PC-9 (cell line): ENCODE results near the gene RBMS2. TPM values are rescaled to one million over a fixed set of nuclear protein-coding genes. Genes with fewer than 3 reads are reported as not detected.

ENCODE experiments used
- BruUV-seq: library from RNA; stranded (reverse); fragments of 400-500 nt; replicated peaks from 2 replicates; lab custom pipeline; 2021; lab: Mats Ljungman, UMichigan
- CTCF ChIA-PET: fragments of 300-600 bp; sonication (Branson Sonifier 250); formaldehyde crosslinking; loops from one replicate; lab custom pipeline; 2022; ENCODE audit warnings: antibody characterized with exemption; lab: Charles Lee
- POLR2A ChIA-PET: fragments of 300-600 bp; sonication (Branson Sonifier 250); formaldehyde crosslinking; loops from one replicate; lab custom pipeline; 2022; ENCODE audit warnings: antibody characterized with exemption; ENCODE audit not compliant: unreplicated experiment; lab: Charles Lee
- DNase-seq, 2 experiments: peaks; one replicate each; pipeline versions ENCODE4 v3.0.0 to v3.0.0-alpha.2; 2015 to 2022; ENCODE audit warnings: mixed read lengths in 1 of 2
- H2AFZ ChIP-seq: fragments of 200-600 bp; sonication (generic); 2 replicates; pipeline ENCODE4 v1.8.1; 2017; ENCODE audit warnings: antibody characterized with exemption
- H3F3A ChIP-seq: fragments of 200-600 bp; sonication (generic); 2 replicates; pipeline ENCODE4 v1.8.1; 2017; ENCODE audit warnings: antibody characterized with exemption, mild to moderate bottlenecking, low read depth; ENCODE audit not compliant: insufficient read depth
- H3K27ac ChIP-seq: fragments of 200-600 bp; sonication (generic); 2 replicates; pipeline ENCODE4 v1.6.1; 2016; ENCODE audit warnings: mixed run types
- H3K27me3 ChIP-seq: fragments of 200-600 bp; sonication (generic); 2 replicates; pipeline ENCODE4 v1.6.1; 2016; ENCODE audit warnings: low read depth, mixed run types; ENCODE audit not compliant: insufficient read depth
- H3K36me3 ChIP-seq: fragments of 200-600 bp; sonication (generic); 2 replicates; pipeline ENCODE4 v1.6.1; 2016; ENCODE audit warnings: low read depth, mixed run types
- H3K4me1 ChIP-seq: fragments of 200-600 bp; sonication (generic); replicated peaks from 2 replicates; pipeline ENCODE4 v1.6.1; 2016; ENCODE audit warnings: mixed run types; ENCODE audit not compliant: insufficient read depth
- H3K4me2 ChIP-seq: fragments of 200-600 bp; sonication (generic); 2 replicates; pipeline ENCODE4 v1.6.1; 2017; ENCODE audit warnings: mixed run types
- H3K4me3 ChIP-seq: fragments of 200-600 bp; sonication (generic); 2 replicates; pipeline ENCODE4 v1.6.1; 2016; ENCODE audit warnings: mixed run types
- H3K79me2 ChIP-seq: fragments of 200-600 bp; sonication (generic); 2 replicates; pipeline ENCODE4 v1.6.1; 2017; ENCODE audit warnings: low read depth, mixed run types
- H3K9me2 ChIP-seq: fragments of 200-600 bp; sonication (generic); 2 replicates; pipeline ENCODE4 v1.8.1; 2017; ENCODE audit warnings: mild to moderate bottlenecking; ENCODE audit not compliant: insufficient read depth
- H3K9me3 ChIP-seq: fragments of 200-600 bp; sonication (generic); 2 replicates; pipeline ENCODE4 v1.8.1; 2016; ENCODE audit warnings: low read depth; ENCODE audit not compliant: insufficient read depth
- H4K20me1 ChIP-seq: fragments of 200-600 bp; sonication (generic); 2 replicates; pipeline ENCODE4 v1.8.1; 2017; ENCODE audit not compliant: insufficient read depth
- CTCF ChIP-seq: fragments of 200-600 bp; sonication (generic); conservative IDR thresholded peaks from 2 replicates; pipeline ENCODE4 v1.6.1; 2017; ENCODE audit warnings: mixed run types, antibody characterized with exemption, mild to moderate bottlenecking, moderate library complexity
- EZH2 ChIP-seq: fragments of 200-600 bp; sonication (generic); IDR thresholded peaks from 2 replicates; pipeline ENCODE4 v1.8.0; 2017; ENCODE audit warnings: antibody characterized with exemption, low read depth
- intact Hi-C: fragments of 100-400 bp; cut with micrococcal nuclease; formaldehyde crosslinking; loops from one replicate; pipeline ENCODE4 v1.10.0; 2022; ENCODE audit not compliant: unreplicated experiment
- total RNA-seq: library from RNA; stranded (reverse); gene quantifications from 2 replicates; pipeline ENCODE4 v1.2.3, GENCODE V29; 2021

The RBMS2 gene
- total RNA-seq, 1 experiment from 2014 or later = 81.8 TPM

- peaks cover 49% of the 10 kb centered on the region for H3K79me2 ChIP-seq
- H3K27me3 ChIP-seq = no peaks in the 10 kb centered on the region
- DNase-seq = no peak
- ChIA-PET POLR2A (no interaction called here), CTCF (no interaction called here)
- peaks cover 36% of the 10 kb centered on the region for H4K20me1 ChIP-seq
- peaks cover 42% of the 10 kb centered on the region for H3F3A ChIP-seq
- H3K36me3 ChIP-seq = peaks cover 37% of the 10 kb centered on the region
- intact Hi-C loops = no loop called here
- H3K9me3 ChIP-seq = no peaks in the 10 kb centered on the region
- H3K4me3 ChIP-seq = peak overlapping the region; percentile 94
- no peak overlapping the region for H3K27ac ChIP-seq
- H3K4me2 ChIP-seq = peak overlapping the region; percentile 89
- TF ChIP-seq EZH2 (no peak), CTCF (no peak)
- no peak overlapping the region for H2AFZ ChIP-seq
- peaks cover 18% of the 10 kb centered on the region for H3K4me1 ChIP-seq
- no peaks in the 10 kb centered on the region for H3K9me2 ChIP-seq
- no TSS peak for BruUV-seq
These were observed 123.0 kb downstream of the RBMS2 start for GRCh38 chr12:56644654-56645053.

GRCh38 chr12:56645201-56645716 lies 123.6 kb downstream of the RBMS2 start:
- Histone ChIP-seq H2AFZ (peak overlapping the region; percentile 77), H3K36me3 (peaks cover 34% of the 10 kb centered on the region), H3K4me1 (peaks cover 18% of the 10 kb centered on the region), H3K27me3 (no peaks in the 10 kb centered on the region), H3K27ac (peak overlapping the region; percentile 36), H3K9me2 (no peaks in the 10 kb centered on the region), H3K79me2 (peaks cover 48% of the 10 kb centered on the region), H4K20me1 (peaks cover 35% of the 10 kb centered on the region), H3K9me3 (no peaks in the 10 kb centered on the region), H3K4me2 (peak overlapping the region; percentile 89), H3K4me3 (peak overlapping the region; percentile 94), H3F3A (peaks cover 36% of the 10 kb centered on the region)
- no peak for DNase-seq
- intact Hi-C loops = no loop called here
- ChIA-PET POLR2A (interaction anchor here (0.6 to 0.7 kb wide), 3 partner anchors 9 to 40 kb away, joined by 3 read pairs; no protein-coding TSS in a partner anchor), CTCF (interaction anchor here (0.9 kb wide), 1 partner anchor 9 kb away, joined by 5 read pairs; no protein-coding TSS in a partner anchor)
- TF ChIP-seq EZH2 = no peak
- no peak for TF ChIP-seq CTCF
- TSS peak; percentile 61 for BruUV-seq

Other genes with a start within 250 kb of the RBMS2 start
- 203 and 205 TPM in 2 replicates for gene CS, start 221.5 kb upstream of the RBMS2 start, total RNA-seq
- 78.2 and 82.1 TPM in 2 replicates for gene CNPY2, start 205.8 kb upstream of the RBMS2 start, total RNA-seq
- gene PAN2, start 187.8 kb upstream of the RBMS2 start, total RNA-seq = 78.1 and 82.8 TPM in 2 replicates
- gene IL23A, start 182.9 kb upstream of the RBMS2 start, total RNA-seq = 2.9 and 3.0 TPM in 2 replicates
- 76.6 and 80.8 TPM in 2 replicates for gene STAT2, start 161.7 kb upstream of the RBMS2 start, total RNA-seq
- not detected in 2 replicates for gene APOF, start 159.0 kb upstream of the RBMS2 start, total RNA-seq
- gene TIMELESS, start 72.4 kb upstream of the RBMS2 start, total RNA-seq = 27.1 and 30.9 TPM in 2 replicates
- not detected in 2 replicates for gene MIP, start 67.2 kb upstream of the RBMS2 start, total RNA-seq
- gene SPRYD4, start 53.2 kb upstream of the RBMS2 start, total RNA-seq = 3.2 and 3.3 TPM in 2 replicates
- 1.3 and 2.9 TPM in 2 replicates for gene GLS2, start 33.7 kb upstream of the RBMS2 start, total RNA-seq
- gene BAZ2A, start 108.5 kb downstream of the RBMS2 start, total RNA-seq = 99.5 and 115 TPM in 2 replicates
- gene ATP5F1B, start 124.2 kb downstream of the RBMS2 start, total RNA-seq = 506 and 587 TPM in 2 replicates
- gene PTGES3, start 166.5 kb downstream of the RBMS2 start, total RNA-seq = 227 and 322 TPM in 2 replicates
- gene NACA, start 203.5 kb downstream of the RBMS2 start, total RNA-seq = 812 and 1,035 TPM in 2 replicates
- 27.2 and 35.8 TPM in 2 replicates for gene PRIM1, start 230.5 kb downstream of the RBMS2 start, total RNA-seq
- 2.1 and 2.2 TPM in 2 replicates for gene HSD17B6, start 241.5 kb downstream of the RBMS2 start, total RNA-seq